ENCODE results near the gene TCF12.
"Not testable (repeated sequence)": the region's sequence is repeated elsewhere in the genome, so short reads cannot be mapped to it uniquely, and the experiment has no call there.

The TCF12 gene

DNA sequence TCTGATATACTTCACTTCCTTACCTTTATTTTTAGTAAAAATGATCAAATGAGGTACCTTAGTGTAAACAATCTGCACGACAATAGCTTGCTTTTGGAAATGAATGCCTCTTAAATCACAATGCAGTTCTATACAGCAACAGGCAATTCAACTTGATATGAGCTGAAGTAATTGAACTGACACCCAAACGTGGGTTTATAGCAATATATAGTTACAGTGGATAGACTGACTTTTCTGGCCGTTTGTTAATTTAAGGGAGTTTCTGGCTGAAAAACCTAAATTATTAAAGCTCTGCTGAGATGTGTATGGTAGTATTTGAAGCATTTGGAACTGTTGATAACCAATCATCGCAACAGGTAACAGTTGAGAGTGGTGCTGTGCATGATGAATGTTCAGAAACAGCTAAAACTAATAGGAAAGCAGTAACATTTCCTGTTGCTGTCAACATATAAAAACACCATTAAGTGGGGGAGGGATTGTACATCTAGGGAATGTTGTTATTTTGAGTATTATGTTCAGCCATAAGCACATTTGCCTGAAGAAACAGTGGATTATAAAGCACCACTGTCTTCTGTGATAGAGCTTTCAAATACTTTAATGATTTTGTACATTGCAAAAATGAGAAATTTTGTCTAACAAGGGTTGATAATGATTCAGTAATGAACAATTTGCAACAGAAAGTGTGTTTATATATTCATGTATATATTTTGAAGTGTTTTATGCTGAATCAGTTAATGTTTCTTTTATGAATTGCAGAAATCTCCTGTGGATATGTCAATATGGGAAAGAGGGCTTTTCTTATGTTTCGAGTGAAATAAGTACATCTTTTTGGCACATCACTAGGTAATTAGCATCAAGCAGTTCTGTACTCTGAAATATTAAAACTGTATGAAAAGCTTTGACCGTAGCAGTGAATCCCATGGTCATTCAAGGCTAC lies 176.1 kb downstream of the TCF12 start:
- DNase-seq (ENCODE audit: low read depth in 2 of 2) = no peak

- no peak for DNase-seq (ENCODE audit: low read depth in 2 of 2)
Observed at GRCh38 chr15:57095896-57096295, 177.5 kb downstream of the TCF12 start.

GRCh38 chr15:57097246-57097645 lies 178.8 kb downstream of the TCF12 start:
- DNase-seq (ENCODE audit: low read depth in 2 of 2) = no peak

DNA sequence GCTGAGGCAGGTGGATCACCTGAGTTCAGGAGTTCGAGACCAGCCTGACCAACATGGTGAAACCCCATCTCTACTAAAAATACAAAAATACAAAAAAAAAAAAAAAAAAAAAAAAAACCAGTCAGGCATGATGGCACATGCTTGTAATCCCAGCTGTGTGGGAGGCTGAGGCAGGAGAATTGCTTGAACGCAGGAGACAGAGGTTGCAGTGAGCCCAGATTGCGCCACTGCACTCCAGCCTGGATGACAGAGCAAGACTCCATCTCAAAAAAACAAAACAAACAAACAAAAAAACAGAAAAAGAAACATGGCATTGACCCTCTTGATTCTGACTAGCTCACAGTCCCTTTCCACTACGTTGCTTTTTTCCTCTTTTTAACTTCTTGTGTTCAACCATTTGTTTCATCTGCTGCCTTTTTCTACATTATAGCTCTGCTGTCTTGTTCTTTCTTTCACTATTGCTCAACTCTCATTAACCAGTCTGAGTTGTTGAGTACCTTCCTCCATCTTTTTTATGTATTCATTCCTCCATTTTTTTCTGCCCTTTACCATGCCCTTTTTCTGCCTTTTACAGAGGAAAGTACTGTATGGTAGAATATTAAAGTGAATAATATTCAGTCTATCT lies 179.6 kb downstream of the TCF12 start:
- DNase-seq (ENCODE audit: low read depth in 2 of 2) = not testable (repeated sequence)

GRCh38 chr15:57098896-57099295 lies 180.5 kb downstream of the TCF12 start:
- DNase-seq (ENCODE audit: low read depth in 2 of 2) = no peak

DNA sequence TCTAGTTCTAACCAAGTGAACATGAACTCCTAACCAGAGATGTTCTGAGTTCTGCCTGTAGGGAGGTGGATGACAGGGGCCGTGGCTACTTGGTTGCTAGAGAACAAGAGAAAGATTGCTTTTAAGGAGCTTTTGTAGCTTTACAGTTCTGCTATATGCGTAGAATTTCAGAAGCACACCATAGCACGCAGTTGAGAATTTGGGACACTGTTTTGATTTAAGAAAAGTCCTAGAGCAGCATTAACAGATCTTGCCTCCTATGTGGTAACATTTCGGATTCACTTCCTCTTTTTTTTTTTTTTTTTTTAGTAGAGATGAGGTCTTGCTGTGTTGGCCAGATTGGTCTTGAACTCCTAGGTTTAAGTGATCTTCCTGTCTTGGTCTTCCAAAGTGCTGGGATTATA lies 181.7 kb downstream of the TCF12 start:
- DNase-seq (ENCODE audit: low read depth in 2 of 2) = no peak

DNA sequence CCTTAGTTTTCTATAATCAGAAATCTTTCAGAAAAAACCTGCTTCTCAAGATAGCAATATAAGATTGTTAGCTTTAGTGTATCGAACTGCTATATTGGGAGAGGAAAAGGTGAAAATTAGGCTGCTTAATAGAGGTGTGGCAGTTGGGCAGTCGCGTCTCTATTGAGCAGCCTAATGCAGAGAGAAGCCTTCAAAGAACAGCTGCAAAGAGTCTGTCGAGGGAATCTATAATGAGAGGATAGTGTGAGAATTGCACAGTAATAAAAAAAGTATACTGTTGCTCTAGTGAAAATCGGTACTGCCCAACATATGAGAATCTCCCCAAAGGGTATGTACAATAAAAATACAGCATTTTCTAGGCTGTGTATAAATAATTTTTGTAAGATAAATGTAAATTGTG lies 184.4 kb downstream of the TCF12 start:
- DNase-seq (ENCODE audit: low read depth in 2 of 2) = no peak

DNA sequence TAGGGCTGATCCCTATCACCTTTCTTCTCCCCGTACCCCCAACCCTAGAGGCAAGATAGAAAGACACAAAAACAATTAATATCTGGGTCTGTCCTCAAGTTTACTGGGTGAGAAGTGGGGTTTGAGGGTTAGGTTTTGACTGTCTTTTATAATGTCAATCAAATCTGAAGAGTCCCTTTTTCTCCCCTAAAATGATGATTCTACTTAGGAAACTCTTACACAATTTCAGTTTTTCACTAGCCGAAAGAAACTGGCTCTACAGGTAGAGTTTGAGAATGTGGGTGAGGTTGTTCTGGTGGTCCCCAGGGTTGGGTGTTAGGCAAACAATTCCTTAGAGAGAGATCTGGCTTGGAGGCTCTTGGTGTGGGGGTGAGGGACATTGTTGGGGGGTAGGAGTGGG lies 189.9 kb downstream of the TCF12 start:
- no peak for DNase-seq (ENCODE audit: low read depth in 2 of 2)

GRCh38 chr15:57109005-57109404 lies 190.6 kb downstream of the TCF12 start:
- no peak for DNase-seq (ENCODE audit: low read depth in 2 of 2)

- no peak for DNase-seq (ENCODE audit: low read depth in 2 of 2)
Observed at GRCh38 chr15:57111002-57111401, 192.6 kb downstream of the TCF12 start.

DNA sequence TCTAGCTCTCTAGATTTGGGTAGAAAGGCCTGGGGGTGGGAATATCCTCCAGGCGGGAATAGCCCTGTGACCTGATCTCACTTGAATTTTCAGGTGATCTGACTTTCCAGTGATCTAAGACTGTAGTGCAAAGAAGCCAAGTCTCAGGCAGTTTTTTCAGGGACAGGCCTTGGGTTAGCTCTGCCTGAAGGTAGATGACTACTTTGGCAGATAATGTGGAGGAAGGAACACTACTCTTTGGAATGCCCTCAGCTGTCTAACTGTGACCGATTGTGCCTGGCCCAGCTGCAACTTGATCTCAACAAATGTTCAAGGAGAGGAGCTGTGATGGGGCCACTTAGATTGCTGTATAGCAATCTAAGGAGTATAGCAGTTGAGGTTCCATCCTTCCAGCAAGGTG lies 193.7 kb downstream of the TCF12 start:
- DNase-seq (ENCODE audit: low read depth in 2 of 2) = no peak

- DNase-seq (ENCODE audit: low read depth in 2 of 2) = no peak
Observed at GRCh38 chr15:57114070-57114469, 195.6 kb downstream of the TCF12 start.

GRCh38 chr15:57118013-57118799 lies 199.8 kb downstream of the TCF12 start:
- no peak for DNase-seq (ENCODE audit: low read depth in 2 of 2)

DNA sequence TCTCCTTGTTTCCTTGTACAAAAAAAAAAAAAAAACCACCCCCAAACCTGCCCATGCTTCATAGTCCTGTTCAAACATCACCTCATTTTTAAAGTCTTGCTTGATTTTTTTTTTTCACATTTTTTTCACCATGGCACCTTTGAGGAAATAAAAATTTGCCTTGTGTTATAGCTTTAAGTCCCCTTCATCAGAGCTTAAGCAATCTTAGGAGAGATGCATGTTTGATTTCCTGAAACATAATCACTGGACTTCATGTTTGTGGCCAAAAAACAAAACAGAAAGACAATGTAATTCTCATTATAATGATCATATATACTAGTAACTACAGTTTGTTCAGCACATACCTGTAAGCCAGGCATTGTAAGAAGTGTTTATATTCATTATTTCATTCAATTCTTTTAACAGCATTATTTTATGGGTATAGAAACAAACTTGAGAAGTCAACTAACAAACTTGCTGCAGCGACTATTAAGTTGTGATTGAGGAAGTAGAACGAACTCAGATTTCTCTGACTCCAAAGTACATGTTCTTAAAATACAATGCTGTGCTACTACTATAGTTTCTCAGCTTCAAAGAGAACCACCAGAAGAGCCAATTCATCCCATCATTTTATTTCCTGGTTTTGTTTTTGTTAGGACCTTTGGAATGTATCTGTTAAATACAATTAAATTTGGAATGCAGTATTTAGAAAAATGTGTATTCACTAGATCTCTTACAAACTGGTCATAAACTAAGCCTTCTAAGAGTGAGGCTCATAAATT lies 203.8 kb downstream of the TCF12 start:
- no peak for DNase-seq (ENCODE audit: low read depth in 2 of 2)

DNA sequence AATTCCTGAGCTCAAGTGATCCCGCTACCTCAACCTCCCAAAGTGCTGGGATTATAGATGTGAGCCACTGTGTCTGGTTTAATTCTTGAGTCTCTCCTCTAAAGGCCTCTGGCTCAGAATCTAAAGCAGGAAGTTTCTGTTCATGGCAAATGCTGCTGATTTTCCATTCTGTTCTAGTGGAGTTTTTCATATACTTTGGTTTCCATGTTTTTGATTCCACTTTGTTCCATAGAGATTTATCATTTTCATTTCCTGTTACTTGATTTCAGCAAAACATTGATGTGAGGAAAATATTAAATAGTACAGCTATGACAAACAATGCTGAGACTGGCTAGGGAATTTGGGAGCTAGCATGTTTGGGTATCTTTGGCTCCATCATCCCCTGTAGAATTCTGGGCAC lies 205.6 kb downstream of the TCF12 start:
- no peak for DNase-seq (ENCODE audit: low read depth in 2 of 2)

- DNase-seq (ENCODE audit: low read depth in 2 of 2) = no peak
Observed at GRCh38 chr15:57129064-57129463, 210.6 kb downstream of the TCF12 start.

- DNase-seq (ENCODE audit: low read depth in 2 of 2) = no peak
Observed at GRCh38 chr15:57130956-57131355, 212.5 kb downstream of the TCF12 start.

GRCh38 chr15:57133127-57133968 lies 214.9 kb downstream of the TCF12 start:
- DNase-seq (ENCODE audit: low read depth in 2 of 2) = no peak

DNA sequence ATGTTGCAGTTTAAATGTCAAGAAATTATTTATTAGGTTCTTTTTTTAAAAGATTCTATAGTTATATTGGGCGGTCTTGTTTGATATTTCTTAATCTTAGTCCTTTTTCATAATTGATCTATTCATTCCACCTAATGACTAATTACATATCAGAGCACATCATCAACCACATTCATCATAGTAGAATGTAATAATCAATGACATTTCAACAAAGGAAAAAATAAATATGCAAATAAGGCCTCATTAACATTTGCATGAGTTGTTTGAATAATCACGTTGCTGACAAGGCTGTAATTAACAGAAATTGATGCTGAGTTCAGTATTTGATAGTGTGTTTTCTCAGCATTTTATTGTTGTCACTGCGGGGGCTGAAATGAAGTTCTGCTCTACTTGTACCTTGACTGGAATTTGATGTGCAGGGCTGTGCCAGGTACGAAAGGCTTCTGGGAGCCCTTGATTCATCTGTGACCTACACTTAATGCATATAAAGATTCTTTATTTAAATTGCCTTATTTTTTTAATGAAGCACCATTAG lies 215.7 kb downstream of the TCF12 start:
- DNase-seq (ENCODE audit: low read depth in 2 of 2) = no peak

DNA sequence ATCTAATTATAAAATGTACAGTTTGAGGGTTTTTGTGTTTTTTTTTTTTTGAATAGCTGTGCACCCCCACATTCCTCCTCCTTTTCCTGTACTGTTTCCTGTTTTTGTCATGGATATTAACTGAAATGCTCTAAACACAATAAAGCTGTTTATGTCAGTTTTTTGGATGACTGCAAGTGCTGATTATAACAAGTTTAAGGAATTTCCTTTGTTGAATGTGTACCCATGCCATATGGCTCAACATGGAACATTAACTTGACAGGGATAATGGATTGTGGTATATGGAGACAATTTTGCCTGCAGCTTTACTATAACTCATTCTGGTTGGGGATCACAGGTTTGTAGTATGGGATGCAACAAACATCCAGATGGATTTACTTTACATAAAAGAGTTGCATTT lies 216.4 kb downstream of the TCF12 start:
- no peak for DNase-seq (ENCODE audit: low read depth in 2 of 2)

- DNase-seq (ENCODE audit: low read depth in 2 of 2) = no peak
Observed at GRCh38 chr15:57135800-57136199, 217.4 kb downstream of the TCF12 start.

All from stimulated activated CD8-positive, alpha-beta memory T cell treated with anti-CD3 and anti-CD28 coated beads, Interleukin-15, amount 100 ng/mL, for 48 hours (primary cell).